Thyroid gland (tissue), 4 donors: Measurements from ENCODE around the gene GOLGA2. TPM values are rescaled to one million over a fixed set of nuclear protein-coding genes. Genes with fewer than 3 reads are reported as not detected.

Experiments used
- DNase-seq, 2 donors: peaks; one replicate each; pipeline ENCODE4 v3.0.0-alpha.2; 2019
- H3K27ac ChIP-seq, 3 donors: fragments of 200-600 bp; sonication (generic); 1 replicate in 2 of 3; 2 replicates in 1 of 3; pipeline ENCODE4 v1.5.1; 2016 to 2019; ENCODE audit warnings: mild to moderate bottlenecking in 1 of 3, moderate library complexity in 1 of 3
- H3K27me3 ChIP-seq: fragments of 200-600 bp; sonication (generic); one replicate; pipeline ENCODE4 v1.5.1; 2019
- H3K36me3 ChIP-seq, 2 donors: fragments of 200-600 bp; sonication (generic); one replicate each; pipeline ENCODE4 v1.5.1; 2016 to 2019
- H3K4me1 ChIP-seq, 2 donors: fragments of 200-600 bp; sonication (generic); one replicate each; pipeline ENCODE4 v1.5.1; 2017 to 2019
- H3K4me3 ChIP-seq, 3 donors: fragments of 200-600 bp; sonication (generic); replicated peaks in 1 of 3; 1 replicate in 2 of 3; 2 replicates in 1 of 3; pipeline ENCODE4 v1.5.1; 2016; ENCODE audit warnings: mild to moderate bottlenecking in 1 of 3
- H3K9me3 ChIP-seq: fragments of 200-600 bp; sonication (generic); one replicate; pipeline ENCODE4 v1.5.1; 2017
- CTCF ChIP-seq, 6 experiments: fragments of 200-600 bp in 3 of 6; fragments of 450-650 bp in 3 of 6; sonication (generic) in 3 of 6; IDR thresholded peaks; one replicate each; pipeline ENCODE4 v1.5.1; 2016 to 2019; ENCODE audit warnings: antibody characterized with exemption in 6 of 6, mild to moderate bottlenecking in 2 of 6, inconsistent platforms in 1 of 6, moderate library complexity in 1 of 6
- POLR2A ChIP-seq, 2 donors: fragments of 450-650 bp; IDR thresholded peaks; one replicate each; pipeline ENCODE4 v1.6.1; 2017; ENCODE audit warnings: antibody characterized with exemption in 2 of 2, mild to moderate bottlenecking in 2 of 2, moderate library complexity in 1 of 2
- whole genome bisulfite sequencing, 2 donors: methylation state at CpG; one replicate each; pipeline ENCODE4 v1.1.5; 2017; 5-methylcytosine and 5-hydroxymethylcytosine counted together
- intact Hi-C: fragments of 100-400 bp; cut with DNase I; formaldehyde crosslinking; loops from one replicate; pipeline ENCODE4 v1.15.1; 2023
- total RNA-seq, 4 donors: library from RNA; depleted of rRNA; stranded (reverse); fragments of >200 nt; gene quantifications; one replicate each; pipeline ENCODE4 v1.2.3, GENCODE V29; 2016

Gene GOLGA2
- total RNA-seq, 4 donors from 2014 or later, result 94.6 to 140 (median 118) TPM

GRCh38 chr9:128258326-128258725 lies 17.5 kb downstream of the GOLGA2 start:
- no peaks in the 10 kb centered on the region for H3K4me1 ChIP-seq
- WGBS, 2 donors, result 91 to 94% methylated on average over 6 of the region's 6 CpGs
- no peak for TF ChIP-seq POLR2A (IDR thresholded peaks at IDR 0.05)
- TF ChIP-seq CTCF (IDR thresholded peaks at IDR 0.05), result no peak
- no peak for DNase-seq
- no peak overlapping the region for H3K4me3 ChIP-seq
- peaks cover 62 to 65% of the 10 kb centered on the region in 2 donors for H3K36me3 ChIP-seq
- intact Hi-C loops, result no loop called here
- H3K27me3 ChIP-seq, result no peaks in the 10 kb centered on the region
- no peaks in the 10 kb centered on the region for H3K9me3 ChIP-seq
- H3K27ac ChIP-seq, result no peak overlapping the region

DNA sequence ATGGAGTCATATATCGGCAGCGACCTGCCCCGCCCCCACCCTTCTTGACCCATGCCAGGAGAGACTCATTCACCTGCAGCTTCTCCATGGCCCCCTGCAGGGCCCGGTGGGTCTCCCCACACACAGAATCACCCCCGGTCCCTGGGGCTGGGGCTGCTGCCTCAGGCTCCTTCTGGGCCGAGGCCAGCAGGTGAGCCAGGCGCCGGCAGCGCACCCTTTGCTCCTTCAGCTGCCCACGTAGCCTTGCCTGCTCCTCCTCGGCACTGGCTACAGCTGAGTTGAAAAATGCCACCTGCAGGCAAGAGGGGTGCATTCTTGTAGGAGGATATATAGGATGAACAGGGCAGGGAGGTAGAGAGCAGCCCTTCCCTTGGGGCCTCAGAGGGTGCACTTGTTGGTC lies 17.9 kb downstream of the GOLGA2 start:
- Histone ChIP-seq H3K36me3 (peaks cover 61 to 62% of the 10 kb centered on the region in 2 donors), H3K4me3 (no peak overlapping the region), H3K9me3 (no peaks in the 10 kb centered on the region), H3K27ac (no peak overlapping the region), H3K27me3 (no peaks in the 10 kb centered on the region), H3K4me1 (no peaks in the 10 kb centered on the region)
- no peak for TF ChIP-seq POLR2A (IDR thresholded peaks at IDR 0.05)
- no peak for TF ChIP-seq CTCF (IDR thresholded peaks at IDR 0.05)
- intact Hi-C loops, result no loop called here
- DNase-seq, result no peak
- 95 to 100% methylated on average over 1 to 8 of the region's 11 CpGs for WGBS, 2 donors

- DNase-seq, result no peak
- 91 to 92% methylated on average over 19 of the region's 23 CpGs for WGBS, 2 donors
- intact Hi-C loops, result no loop called here
- no peaks in the 10 kb centered on the region for H3K27me3 ChIP-seq
- H3K4me3 ChIP-seq, result no peak overlapping the region
- no peak for TF ChIP-seq CTCF (IDR thresholded peaks at IDR 0.05)
- TF ChIP-seq POLR2A (IDR thresholded peaks at IDR 0.05), result no peak
- no peaks in the 10 kb centered on the region for H3K4me1 ChIP-seq
- no peak overlapping the region for H3K27ac ChIP-seq
- H3K9me3 ChIP-seq, result no peaks in the 10 kb centered on the region
- peaks cover 55% of the 10 kb centered on the region in 2 donors for H3K36me3 ChIP-seq
These were observed 18.6 kb downstream of the GOLGA2 start for GRCh38 chr9:128257086-128257825.

DNA sequence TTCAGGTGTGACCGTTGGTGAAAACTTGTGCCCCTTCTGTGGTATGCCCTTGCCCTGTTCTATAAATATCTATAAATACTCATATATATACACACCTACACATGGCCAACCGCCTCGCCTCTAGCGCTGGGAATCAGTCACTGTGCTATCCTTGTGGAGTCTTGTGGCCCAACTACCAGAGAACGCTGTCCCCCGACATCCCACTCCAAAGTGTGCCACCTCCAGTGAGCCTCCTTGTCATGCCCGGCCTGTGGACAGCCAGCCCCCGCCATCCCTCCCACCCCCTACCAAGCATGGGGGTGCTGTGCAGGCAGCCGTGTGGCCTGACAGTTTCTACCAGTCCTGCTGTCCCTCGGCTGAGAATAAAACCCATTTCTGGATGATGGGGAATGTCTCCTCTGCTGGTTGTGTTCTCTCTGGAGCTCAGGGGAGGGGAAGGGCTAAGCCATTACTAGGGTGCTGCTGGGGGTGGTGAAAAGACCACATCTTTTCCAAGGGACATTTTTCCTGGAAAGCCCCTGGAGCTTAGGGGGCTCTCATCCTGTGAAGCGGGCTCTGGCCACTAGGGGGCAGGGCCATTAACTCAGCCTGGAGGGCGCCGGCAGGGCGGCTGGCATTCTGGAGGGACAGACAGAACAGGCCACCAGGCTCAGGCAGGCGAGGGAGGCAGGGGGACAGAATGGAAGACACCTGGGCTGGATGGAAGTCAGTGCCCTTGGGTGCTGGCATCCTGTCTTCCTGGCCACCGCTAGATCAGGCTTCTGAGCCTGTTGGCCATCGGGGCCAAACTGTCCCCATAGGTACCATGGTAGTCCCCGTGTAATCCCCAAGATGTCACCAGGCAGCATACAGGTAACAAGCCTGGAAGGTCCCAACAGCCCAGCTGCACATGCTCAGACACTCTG lies 20.7 kb downstream of the GOLGA2 start:
- H3K27ac ChIP-seq, result no peak overlapping the region
- no peak overlapping the region for H3K4me3 ChIP-seq
- TF ChIP-seq CTCF (IDR thresholded peaks at IDR 0.05), result peak; percentile 58 to 83 (median 67)
- TF ChIP-seq POLR2A (IDR thresholded peaks at IDR 0.05), result no peak
- DNase-seq, result peak; percentile 62 to 64
- intact Hi-C loops, result no loop called here
- H3K27me3 ChIP-seq, result no peaks in the 10 kb centered on the region
- peaks cover 33 to 34% of the 10 kb centered on the region in 2 donors for H3K36me3 ChIP-seq
- H3K4me1 ChIP-seq, result peaks cover 0 to 14% of the 10 kb centered on the region in 2 donors
- H3K9me3 ChIP-seq, result no peaks in the 10 kb centered on the region
- WGBS, 2 donors, result 68 to 77% methylated on average over 13 to 15 of the region's 18 CpGs
